ENCODE measurements around the gene CDH4.

The CDH4 gene

DNA sequence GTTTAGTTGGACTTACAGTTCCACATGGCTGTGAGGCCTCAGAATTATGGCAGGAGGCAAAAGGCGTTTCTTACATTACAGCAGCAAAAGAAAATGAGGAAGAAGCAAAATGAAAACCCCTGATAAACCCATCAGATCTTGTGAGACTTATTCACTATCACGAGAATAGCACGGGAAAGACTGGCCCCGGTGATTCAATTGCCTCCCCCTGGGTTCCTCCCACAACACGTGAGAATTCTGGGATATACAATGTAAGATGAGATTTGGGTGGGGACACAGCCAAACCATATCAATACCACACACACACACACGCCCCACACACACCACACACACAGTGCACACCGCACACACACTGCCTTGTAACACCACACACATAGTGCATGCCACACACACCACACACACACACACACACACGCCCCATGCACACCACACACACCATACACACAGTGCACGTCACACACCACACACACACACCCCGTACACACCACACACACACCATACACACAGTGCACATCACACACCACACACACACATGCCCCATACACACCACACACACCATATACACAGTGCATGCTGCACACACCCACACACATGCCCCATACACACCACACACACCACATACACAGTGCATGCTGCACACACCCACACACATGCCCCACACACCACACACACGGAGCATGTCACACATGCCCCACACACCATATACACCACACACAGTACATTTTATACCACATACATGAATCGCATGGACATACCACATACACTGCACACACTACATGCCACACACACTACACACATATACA is 503.1 kb downstream of the CDH4 start:
- DNase-seq (ENCODE audit: low spot score), result no peak

DNA sequence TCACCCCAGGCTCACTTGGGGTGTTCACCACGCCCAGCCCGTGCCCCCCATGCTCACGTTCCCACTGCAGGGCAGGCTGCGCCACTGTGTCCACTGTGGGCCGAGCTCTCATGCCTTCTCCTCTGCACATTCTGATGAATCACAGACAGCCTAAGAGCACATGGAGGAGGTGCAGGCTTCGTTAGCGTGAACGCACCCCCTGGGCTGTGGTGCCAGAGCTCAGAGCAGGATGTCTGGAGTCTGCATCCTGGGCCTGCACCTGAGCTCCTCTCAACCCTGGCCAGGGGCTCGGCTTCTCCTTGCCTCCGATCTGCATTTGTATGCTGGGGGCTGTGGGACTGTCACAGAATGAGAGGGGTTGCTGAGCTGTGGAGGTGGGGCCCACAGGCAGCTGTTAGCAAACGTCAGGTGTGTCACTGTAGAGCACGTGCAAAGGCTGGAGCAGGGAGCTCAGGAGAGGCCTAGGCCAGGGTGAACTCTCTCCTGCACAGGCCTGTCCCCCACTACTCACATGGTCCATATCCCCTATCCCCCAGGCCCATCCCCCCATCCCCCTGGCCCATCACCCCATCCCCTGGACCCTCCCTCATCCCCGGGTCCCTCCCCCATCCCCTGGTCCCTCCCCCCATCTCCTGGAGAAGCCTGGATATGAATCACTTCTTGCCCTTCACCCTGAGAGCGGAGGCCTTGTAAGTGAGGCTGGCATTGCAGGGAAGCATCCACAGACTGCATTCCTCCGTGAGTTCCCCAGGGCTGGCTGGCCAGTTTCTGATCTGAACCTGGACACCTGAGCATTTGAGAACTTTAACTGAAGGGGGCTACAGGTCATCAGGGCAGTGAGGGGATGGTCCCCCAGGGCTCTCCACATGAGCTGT is 504.1 kb downstream of the CDH4 start:
- no peak for DNase-seq (ENCODE audit: low spot score)

DNA sequence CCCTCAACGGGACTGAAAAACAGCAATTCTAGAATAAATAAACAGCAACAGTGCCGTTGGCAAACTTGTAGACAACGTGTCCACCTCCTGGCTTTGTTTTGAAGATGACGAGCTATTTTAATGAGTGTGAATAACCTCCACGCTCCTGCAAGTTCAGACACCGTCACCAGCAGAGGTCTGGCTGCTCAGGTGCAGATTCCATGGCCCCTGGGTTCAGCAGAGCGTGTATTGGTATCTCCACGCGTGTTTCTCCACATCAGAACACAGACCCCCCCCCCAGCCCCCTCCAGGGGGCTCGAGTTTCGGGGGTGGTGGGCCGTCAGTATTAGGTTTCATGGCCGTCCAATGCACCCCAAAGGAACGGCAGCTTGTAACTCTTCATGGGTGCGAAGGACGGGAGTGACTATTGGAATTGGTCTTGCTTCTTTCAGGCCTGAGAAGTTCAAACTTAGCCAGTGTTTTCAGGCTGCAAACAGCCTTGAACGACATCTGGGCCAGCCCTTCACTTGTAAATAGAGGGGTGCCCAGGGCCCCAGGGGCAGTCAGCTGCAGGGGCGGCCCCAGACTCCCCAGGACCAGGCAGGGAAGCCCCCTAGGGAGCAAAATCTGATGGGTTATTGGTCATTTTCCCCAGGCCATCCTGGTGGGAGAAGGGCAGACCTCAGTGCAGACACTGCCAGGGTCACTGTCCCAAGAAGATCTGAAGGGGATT is 505.1 kb downstream of the CDH4 start:
- DNase-seq (ENCODE audit: low spot score), result no peak

DNA sequence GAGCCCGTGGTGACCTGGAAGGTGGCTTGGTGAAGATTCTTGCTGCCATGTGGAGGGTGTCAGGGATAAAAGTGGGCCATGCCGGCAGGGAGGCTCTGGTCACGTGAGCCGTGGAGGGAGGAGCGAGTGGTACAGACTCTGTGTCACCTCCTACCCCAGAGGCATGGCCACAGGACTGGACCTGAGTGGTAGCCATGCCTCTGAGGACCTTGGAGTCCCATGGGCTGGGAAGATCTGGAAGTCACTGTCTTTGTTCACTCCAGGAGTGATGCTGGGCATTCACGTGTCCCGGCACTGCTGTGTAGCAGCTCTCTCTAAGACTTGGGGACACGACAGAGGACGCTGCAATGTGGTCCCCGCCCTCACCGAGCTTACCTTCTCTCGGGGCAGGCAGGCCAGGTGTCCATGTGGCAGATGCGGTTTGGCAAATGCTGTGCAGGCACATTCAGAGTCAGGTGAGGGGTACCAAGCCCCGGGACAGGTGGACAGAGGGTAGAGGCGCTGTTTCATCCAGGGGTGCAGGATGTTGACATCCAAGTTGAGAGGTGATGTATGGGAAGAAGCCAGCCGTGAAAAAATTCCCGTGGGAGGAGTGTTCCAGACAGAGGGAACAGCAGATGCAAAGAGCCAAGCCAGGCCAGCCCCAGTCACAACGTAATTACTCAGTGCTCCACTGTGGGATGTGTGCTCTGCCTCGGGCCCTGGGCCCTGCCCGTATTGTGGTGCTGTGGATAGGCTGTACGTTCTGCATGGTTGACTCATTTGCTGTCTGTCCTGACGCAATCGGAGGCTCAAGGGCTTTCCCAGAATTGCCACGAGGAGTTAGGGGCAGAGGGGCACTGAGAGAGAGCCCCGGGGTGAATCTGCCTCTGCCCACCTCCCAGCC is 505.9 kb downstream of the CDH4 start:
- no peak for DNase-seq (ENCODE audit: low spot score)

DNA sequence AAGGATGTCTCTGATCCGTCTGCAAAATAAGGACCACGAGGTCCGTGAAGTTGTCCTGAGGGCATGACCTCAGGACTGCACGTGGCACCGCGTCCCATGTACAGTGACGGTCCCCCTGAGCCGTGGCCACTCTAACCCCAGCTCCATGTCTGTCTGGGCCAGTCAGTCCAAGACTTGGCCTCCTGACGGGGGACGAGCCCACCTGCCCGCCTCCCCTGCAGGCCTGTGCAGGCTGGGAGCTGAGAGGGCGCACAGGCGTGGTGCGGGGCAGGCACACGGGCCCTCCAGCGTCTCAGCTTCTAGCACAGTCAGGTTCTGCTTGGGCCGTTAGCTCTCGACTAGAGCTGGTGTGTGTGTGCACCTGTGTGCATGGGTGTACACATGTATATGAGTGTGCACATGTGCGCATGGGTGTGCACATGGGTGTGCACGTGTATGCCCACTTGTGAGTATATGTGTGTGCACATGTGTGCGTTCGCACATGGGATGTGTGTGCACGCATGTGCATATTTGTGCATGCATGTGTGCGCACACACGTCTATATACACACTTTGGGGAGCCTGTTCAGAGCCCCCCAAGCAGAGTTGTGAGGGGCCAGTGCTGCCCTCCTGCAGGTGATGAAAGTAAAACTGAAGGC is 506.6 kb downstream of the CDH4 start:
- no peak for DNase-seq (ENCODE audit: low spot score)

DNA sequence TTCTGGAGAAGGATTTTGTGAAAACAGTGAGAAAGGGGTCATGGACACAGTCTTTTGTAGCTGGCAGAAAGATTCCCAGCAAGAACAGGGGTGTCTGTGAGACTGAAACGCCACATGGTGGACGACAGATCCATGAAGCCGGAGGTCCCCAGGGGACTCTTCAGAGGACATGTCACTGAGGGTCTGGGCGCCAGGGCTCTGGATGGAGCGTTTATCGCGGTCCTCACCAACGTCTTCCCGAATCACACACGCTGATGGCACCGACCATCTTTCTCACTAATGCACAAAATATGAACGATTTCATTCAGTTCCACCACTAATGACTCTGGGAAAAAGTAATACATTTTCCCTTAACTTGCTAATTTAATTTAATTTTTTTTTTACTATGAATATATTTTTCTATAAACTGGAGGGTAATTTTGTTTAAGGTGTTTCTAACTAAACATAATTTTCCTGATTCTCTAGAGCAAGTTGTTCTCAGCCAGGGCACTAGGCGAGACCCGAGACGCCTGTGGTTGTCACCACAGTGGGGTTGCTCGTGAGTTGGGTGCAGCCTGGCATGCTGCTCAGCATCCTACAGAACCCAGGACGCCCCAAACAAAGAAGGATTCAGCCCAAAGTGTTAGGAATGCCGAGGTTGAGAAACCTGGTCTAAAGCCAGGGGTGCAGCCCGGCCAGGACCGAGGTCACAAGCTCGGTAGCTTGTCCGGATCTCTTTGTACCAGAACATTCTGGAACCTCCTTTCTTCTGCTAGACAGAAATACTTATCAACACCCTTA is 507.4 kb downstream of the CDH4 start:
- no peak for DNase-seq (ENCODE audit: low spot score)

DNA sequence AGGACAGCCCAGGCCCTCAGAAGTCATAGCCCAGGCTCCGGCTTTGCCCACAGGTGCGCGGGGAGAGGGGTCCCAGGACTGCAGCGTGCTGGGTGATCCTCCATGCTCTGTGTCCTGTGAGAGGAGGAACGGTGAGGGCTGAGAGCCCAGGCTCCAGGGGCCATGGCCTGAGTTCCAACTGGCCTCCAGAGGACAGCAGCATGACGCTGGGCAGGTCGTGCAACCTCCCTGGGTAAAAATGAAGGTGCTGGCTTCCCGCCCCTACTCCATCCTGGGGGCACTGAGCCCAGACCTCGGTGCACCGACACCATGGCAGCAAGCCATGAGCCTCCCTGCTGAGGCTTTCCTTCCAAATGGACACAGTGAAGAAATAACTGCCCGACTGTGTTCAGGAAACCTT is 508.3 kb downstream of the CDH4 start:
- DNase-seq (ENCODE audit: low spot score), result no peak

DNA sequence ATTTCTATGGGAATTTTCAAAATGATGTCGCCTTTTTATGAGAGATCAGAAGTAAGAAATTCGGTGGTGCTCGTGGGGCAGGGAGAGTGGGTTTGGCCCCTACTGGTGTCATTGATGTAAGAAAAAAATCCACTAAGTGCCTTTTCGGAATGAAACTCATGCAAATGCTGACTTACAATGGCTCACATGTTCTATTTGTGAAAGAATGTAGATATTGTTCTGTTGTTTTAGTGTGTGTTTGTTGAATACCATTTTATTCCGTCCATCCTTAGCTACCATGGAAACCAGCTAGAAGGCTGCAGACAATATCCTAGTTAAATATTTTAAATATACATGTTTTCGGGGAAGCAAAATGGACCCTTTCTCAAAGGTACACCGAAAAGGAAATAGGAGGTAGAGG is 508.7 kb downstream of the CDH4 start:
- DNase-seq (ENCODE audit: low spot score), result no peak

DNA sequence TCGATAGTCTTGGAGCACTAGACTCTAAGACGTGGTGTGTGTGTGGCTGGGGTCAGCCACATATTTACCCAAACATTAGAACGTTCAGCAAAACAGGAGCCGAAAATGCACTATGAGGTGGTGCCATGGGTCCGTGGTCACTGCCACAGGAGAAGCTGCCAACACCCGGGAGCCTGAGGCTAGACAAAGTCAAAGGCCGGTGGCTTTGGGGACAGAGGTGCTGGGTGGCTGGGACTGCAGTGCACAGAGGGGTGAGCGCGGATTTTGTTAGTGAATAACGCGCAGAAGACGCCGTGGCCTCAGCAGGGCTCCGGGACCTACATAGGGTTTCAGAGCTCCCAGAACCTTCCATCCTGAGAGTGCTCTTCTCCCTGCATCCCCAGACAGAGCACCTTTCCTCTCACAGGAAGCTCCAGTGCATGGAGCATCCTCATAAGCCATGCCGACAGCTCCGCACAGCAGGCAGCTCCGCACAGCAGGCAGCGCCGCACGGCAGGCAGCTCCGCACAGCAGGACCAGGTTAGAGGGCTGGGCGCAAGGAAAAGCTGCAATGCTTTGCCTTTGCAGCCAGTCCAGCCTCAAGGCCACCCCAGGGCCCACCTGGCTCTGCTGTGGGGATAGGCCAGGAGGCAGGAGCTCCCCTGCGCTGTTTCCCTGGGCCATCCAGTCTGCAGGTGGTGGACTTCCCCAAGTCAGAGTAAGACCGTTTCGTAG is 509.5 kb downstream of the CDH4 start:
- DNase-seq (ENCODE audit: low spot score), result no peak

DNA sequence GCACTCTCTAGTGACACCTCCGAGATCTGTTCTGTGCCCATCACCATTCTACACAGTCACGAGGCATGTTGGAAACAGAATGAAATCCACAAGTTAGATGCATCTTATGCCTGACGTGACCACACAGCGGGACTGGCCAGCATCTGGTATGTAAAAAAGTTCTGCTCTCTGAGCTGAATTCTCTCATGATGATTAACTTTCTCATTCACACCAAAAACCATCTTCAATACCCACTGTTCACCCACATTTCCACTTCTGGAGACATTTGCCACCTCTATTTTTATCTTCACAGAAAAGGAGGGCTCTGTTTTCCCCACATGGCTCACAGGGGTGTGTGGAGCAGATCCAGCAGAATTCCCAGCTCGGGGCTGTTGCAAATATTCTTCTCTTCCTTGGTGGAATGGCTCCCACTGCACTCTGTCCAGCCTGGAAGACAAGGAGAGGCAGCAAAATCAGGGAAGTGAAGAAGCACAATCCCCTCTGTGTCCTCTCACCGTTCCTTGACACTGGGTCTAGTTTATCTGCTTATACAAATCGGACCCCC is 510.2 kb downstream of the CDH4 start:
- no peak for DNase-seq (ENCODE audit: low spot score)

DNA sequence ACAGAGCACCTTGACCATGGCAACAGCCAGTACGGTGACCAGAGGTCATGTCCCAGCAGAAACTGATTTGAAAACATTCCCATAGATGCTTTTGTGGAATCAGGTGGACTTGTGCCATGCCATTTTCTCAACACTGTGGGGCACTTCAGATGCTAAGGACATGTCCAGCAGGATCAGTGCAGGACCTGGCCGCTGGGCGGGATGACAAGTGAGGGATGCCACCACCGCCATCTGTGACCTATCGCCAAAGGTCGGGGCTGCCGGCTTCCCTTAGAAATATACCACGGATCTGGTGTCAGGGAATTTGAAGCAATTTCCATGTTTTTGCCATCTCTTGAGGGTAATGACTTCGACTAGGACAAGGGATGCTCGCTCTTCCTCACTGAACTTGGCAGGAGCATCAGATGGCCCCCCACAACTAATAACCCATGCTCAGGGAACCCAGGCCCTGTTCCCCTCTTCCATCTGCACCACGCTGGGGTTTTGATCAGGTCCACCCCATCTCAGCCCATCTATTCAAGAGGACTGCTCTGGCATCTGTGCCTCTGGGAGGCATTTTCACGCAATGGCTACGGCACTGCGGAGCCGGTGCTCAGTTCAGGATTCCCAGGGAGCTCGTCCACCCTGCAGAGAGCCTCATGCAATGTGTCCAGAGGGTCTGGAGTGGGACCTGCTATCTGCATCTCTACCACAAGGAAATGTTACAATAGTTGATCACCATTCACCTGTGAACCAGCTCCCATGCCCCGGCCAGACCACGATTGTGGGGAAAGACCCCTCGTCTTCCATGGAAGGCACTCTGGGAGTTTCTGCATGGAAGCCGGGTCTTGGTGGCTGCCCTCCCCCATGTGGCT is 511.1 kb downstream of the CDH4 start:
- DNase-seq (ENCODE audit: low spot score), result no peak

DNA sequence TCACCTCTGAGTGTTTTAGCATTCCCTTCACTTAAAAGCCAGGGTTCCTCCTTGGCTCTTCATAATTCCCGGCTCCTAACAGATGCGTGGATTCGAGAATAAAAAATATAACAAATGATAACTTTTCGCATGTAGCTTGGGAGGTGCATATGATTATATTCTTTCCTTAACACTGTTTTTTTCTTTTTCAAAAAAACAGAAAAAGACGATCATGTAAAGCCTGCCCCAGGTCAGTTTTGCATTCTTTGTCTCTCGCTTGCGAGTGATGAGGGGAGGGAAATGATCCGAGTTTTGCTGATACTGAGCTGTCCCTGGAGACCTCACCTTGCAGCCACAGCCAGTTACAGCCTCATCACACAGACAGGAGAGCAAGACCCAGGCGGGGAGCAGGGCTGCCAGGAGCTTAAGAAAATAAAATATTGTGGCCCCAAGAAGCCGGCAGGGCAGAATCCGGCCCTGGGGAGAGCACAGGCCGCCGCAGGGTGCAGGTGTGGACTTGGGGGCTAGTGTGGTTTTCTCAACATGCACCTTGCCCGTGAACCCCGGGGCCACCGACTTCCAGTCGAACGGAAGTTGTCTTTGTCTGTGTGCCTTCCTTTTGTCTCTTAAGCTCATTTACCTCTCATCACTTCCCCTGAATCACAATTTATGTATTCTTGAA is 511.8 kb downstream of the CDH4 start:
- DNase-seq (ENCODE audit: low spot score), result no peak

DNA sequence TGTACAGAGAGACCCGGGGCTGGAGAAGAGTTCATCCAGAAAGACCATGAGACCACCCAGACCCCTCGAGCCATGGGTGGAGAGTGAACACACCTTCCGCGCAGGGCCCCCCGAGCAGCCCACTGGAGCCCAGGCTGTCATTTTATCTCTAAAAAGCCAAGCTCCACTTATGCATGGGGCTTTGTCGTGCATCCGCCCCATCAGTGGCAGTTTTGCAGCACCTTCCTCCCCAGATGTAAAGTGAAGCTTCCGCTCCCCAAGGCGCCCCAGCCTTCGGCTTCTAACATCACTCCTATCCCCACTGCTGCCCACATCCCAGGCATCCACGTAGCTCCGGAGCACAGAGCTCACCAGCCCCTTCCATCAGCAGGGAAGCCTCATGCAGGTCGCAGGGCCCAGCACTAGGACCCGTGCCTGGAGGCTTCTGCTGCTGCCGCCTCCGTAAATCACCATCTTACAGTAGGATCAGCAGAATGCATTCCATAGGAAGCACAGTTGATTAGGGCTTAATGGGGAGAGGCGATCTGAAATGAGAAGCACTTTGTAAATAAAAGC is 512.5 kb downstream of the CDH4 start:
- no peak for DNase-seq (ENCODE audit: low spot score)

DNA sequence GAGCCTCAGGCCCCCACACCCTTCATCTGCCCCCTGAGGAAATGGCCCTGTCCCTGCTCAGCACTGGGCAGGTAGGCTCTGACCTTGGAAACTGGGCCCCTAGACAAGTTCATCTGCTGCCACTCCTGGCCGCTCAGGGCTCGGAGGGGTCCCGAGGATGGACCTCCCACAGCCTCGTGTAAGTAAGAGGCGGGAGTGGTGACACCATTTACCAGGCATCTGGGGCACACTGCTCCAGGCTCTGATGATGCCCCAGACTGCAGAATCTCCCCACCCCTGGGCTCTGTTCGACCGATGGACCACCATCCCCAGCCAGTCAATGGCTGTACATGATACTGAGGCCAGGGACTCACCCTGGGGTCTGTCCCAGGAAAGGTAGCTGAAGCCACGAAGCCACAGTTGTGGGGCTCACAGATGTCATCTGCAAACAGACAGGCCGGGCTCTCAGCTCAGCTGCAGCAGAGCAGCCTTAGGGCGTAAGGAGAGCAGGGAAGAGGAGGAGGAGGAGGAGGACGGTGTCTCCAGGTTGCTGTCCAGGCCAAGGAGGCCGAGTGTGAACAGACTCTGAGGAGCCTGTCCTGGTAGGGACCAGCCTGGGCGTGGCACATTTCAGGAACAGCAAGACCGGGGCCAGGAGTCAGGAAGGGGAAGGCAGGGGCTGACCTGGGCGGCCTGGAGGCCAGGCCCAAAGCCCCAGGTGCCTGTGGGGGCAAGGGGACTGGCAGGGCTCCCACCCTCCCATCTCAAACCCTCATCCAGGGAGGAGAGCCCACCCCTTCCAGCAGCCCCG is 513.2 kb downstream of the CDH4 start:
- DNase-seq (ENCODE audit: low spot score), result no peak

DNA sequence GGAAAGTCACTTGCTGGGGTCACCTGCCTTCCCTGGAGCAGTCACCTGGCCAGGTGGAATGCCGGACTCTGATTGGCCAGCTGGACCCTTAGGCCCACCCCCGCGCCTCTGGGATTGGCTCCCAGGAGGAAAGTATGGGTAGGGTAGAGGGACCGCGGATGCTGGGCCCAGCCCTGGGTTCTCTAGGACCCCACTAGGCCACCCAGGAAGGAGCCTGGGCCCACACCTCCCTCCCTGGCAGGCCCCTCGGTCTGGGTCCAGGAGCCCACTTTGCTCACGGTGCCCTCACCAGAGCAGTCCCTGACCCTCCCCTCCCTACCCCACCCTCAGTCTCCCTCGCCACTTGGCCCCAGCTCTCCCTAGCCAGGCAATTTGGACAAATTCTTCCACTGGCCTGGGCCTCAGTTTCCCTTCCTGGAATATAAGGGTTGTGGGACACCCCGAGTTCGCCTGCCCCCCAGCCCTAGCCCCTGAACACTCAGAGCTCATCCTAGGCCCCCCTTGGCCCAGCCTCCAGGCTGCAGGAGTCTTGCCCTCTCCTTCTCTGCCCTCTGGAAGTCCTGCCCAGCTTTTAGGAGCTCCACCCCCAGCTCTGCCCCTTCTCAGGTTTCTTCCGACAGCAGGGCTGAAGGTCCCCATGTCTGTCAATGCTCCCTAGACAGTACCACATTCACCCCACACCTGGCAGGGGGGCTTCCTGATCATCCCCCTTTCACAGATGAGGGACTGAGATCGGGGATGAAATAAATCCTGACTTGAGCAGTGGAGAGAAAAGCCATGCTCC is 514.0 kb downstream of the CDH4 start:
- DNase-seq (ENCODE audit: low spot score), result no peak
